OCI-LY3 (cell line): ENCODE results near the gene BACH2.

Source experiments
- CTCF ChIP-seq: fragments of 200-600, 300-600 bp; sonication (generic); IDR thresholded peaks from 2 replicates; pipeline ENCODE4 v1.5.1; 2014; ENCODE audit warnings: antibody characterized with exemption, low read length, low read depth
- EZH2phosphoT487 ChIP-seq: fragments of 200-600 bp; shearing (Covaris generic); IDR thresholded peaks from 2 replicates; pipeline ENCODE4 v1.6.1; 2018; ENCODE audit warnings: antibody characterized with exemption, mixed run types, low read depth

- TF ChIP-seq CTCF (no peak), EZH2phosphoT487 (no peak)
Observed at GRCh38 chr6:90336388-90336947, 39.8 kb upstream of the BACH2 start.
